Osteoblast (primary cell): Measurements from ENCODE around the gene DPP10. TPM values are rescaled to one million over a fixed set of nuclear protein-coding genes. Genes with fewer than 3 reads are reported as not detected.

ENCODE experiments used
- DNase-seq: peaks from one replicate; pipeline ENCODE4 v3.0.0; 2011; ENCODE audit warnings: low spot score, mixed read lengths; ENCODE audit not compliant: insufficient read length; ENCODE audit errors: missing footprints
- H2AFZ ChIP-seq: 2 replicates; pipeline ENCODE4 v1.6.0; 2011; ENCODE audit warnings: mild to moderate bottlenecking, low read length
- H3K27ac ChIP-seq: 2 replicates; pipeline ENCODE4 v1.5.1; 2011; ENCODE audit warnings: mild to moderate bottlenecking, low read depth, low read length, moderate library complexity
- H3K27me3 ChIP-seq: 2 replicates; pipeline ENCODE4 v1.6.0; 2012; ENCODE audit warnings: mild to moderate bottlenecking, control low read depth, inconsistent platforms, low read length, moderate library complexity; ENCODE audit not compliant: insufficient read depth
- H3K36me3 ChIP-seq: 2 replicates; pipeline ENCODE4 v1.5.1; 2011; ENCODE audit warnings: mild to moderate bottlenecking, low read length, control low read depth, moderate library complexity; ENCODE audit not compliant: insufficient read depth
- H3K4me1 ChIP-seq: 2 replicates; pipeline ENCODE4 v1.5.1; 2011; ENCODE audit warnings: mild to moderate bottlenecking, low read length, control low read depth, moderate library complexity; ENCODE audit not compliant: insufficient read depth
- H3K4me2 ChIP-seq: 2 replicates; pipeline ENCODE4 v1.6.0; 2011; ENCODE audit warnings: mild to moderate bottlenecking, low read length; ENCODE audit not compliant: insufficient read depth
- H3K4me3 ChIP-seq: fragments of 200-600 bp; sonication (generic); 3 replicates; pipeline ENCODE4 v1.5.1; 2012; ENCODE audit warnings: mild to moderate bottlenecking, low read length, inconsistent platforms; ENCODE audit not compliant: insufficient read depth
- H3K79me2 ChIP-seq: 2 replicates; pipeline ENCODE4 v1.6.0; 2012; ENCODE audit warnings: mild to moderate bottlenecking, low read length, control low read depth, inconsistent platforms; ENCODE audit not compliant: insufficient read depth
- H3K9me3 ChIP-seq: 2 replicates; pipeline ENCODE4 v1.5.1; 2011; ENCODE audit warnings: low read depth, low read length, control low read depth
- H4K20me1 ChIP-seq: 2 replicates; pipeline ENCODE4 v1.6.0; 2012; ENCODE audit warnings: mild to moderate bottlenecking, low read length, control low read depth; ENCODE audit not compliant: insufficient read depth
- total RNA-seq: library from RNA; depleted of rRNA; stranded (reverse); fragments of >200 nt; gene quantifications from 2 replicates; pipeline ENCODE4 v1.2.3, GENCODE V29; 2012
- TF ChIP-seq, protein P1 (sequence below): IDR thresholded peaks from 2 replicates; pipeline ENCODE4 v1.5.1; 2011; ENCODE audit warnings: mild to moderate bottlenecking, low read depth, low read length, moderate library complexity; ENCODE audit errors: extremely low read depth

Gene DPP10
- total RNA-seq, 1 donor, result not detected

DNA sequence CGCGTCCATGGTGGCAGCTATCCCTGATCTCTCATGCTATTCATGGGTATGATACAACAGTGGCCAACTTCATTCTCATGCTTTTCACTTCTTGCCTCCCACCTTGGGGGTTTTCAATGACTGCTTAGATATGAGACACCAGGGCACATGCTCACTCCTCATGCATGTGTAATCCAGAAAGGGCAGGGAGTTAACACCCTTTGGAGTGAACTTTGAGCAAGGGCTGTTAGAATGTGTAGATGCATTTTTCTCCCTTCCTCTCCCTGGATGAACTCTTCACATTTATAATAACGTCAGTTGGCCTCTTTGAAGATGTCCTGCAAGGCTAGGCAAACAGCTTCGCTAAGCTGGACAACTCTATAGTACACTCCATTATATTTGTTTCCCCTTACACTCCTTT lies 56.7 kb downstream of the DPP10 start:
- TF ChIP-seq, protein P1, sequence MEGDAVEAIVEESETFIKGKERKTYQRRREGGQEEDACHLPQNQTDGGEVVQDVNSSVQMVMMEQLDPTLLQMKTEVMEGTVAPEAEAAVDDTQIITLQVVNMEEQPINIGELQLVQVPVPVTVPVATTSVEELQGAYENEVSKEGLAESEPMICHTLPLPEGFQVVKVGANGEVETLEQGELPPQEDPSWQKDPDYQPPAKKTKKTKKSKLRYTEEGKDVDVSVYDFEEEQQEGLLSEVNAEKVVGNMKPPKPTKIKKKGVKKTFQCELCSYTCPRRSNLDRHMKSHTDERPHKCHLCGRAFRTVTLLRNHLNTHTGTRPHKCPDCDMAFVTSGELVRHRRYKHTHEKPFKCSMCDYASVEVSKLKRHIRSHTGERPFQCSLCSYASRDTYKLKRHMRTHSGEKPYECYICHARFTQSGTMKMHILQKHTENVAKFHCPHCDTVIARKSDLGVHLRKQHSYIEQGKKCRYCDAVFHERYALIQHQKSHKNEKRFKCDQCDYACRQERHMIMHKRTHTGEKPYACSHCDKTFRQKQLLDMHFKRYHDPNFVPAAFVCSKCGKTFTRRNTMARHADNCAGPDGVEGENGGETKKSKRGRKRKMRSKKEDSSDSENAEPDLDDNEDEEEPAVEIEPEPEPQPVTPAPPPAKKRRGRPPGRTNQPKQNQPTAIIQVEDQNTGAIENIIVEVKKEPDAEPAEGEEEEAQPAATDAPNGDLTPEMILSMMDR, result no peak
- no peak overlapping the region for H2AFZ ChIP-seq

DNA sequence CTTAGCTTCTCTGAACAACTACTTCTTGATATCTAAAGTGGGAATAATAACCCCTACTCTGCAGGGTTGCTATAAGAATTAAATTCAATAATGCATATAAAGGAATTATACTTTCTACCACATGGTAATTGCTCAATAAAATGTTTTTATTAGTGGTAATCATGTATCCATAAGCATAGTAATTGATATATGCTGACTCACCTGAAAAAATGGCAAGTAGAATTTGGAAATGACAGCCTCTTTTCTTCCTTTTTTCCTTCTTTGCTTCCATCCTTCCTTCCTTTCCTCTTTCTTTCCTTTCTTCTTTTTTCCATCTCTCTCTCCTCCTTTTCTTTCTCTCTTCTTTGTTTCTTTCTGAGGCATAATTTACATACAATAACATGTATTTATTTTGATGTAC lies 65.3 kb downstream of the DPP10 start:
- no peak for DNase-seq
- peaks cover 5% of the 10 kb centered on the region for H3K9me3 ChIP-seq
- no peak overlapping the region for H2AFZ ChIP-seq
- H3K27ac ChIP-seq, result no peak overlapping the region
- TF ChIP-seq, protein P1, result no peak
- H3K79me2 ChIP-seq, result no peaks in the 10 kb centered on the region
- no peak overlapping the region for H3K4me2 ChIP-seq
- H3K4me3 ChIP-seq, result no peak overlapping the region
- no peaks in the 10 kb centered on the region for H3K36me3 ChIP-seq
- no peaks in the 10 kb centered on the region for H3K27me3 ChIP-seq
- no peaks in the 10 kb centered on the region for H3K4me1 ChIP-seq
- no peaks in the 10 kb centered on the region for H4K20me1 ChIP-seq

More for the DNA sequence above, 56.7 kb downstream of the DPP10 start:
- H3K27me3 ChIP-seq, result no peaks in the 10 kb centered on the region
- no peak overlapping the region for H3K27ac ChIP-seq
- H3K4me3 ChIP-seq, result no peak overlapping the region
- no peak for DNase-seq
- H3K9me3 ChIP-seq, result no peaks in the 10 kb centered on the region
- no peaks in the 10 kb centered on the region for H4K20me1 ChIP-seq
- H3K36me3 ChIP-seq, result no peaks in the 10 kb centered on the region
- no peaks in the 10 kb centered on the region for H3K4me1 ChIP-seq
- H3K79me2 ChIP-seq, result no peaks in the 10 kb centered on the region
- H3K4me2 ChIP-seq, result no peak overlapping the region

DNA sequence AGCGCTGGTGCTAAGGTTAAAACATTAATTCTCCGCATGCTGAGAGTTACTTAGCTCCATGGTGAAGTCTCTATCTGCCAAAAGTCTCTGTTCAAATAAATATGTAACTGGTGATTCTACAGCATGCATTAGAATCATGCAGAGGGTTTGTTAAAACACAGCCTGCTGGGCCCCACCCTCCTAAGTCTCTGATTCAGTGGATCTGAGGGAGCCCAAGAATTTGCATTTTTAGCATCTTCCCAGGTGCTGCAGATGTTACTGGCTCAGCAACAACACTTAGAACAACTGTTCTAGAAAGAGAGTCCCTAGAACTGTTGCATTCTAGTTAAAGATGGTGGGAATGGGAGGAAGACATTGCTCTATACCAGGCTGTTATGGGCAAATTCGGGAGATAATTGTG lies 73.4 kb downstream of the DPP10 start:
- peaks cover 4% of the 10 kb centered on the region for H3K9me3 ChIP-seq
- H2AFZ ChIP-seq, result no peak overlapping the region
- DNase-seq, result no peak
- no peak overlapping the region for H3K4me2 ChIP-seq
- H3K36me3 ChIP-seq, result no peaks in the 10 kb centered on the region
- no peaks in the 10 kb centered on the region for H3K27me3 ChIP-seq
- TF ChIP-seq, protein P1, result no peak
- H3K4me3 ChIP-seq, result no peak overlapping the region
- no peaks in the 10 kb centered on the region for H3K4me1 ChIP-seq
- no peaks in the 10 kb centered on the region for H4K20me1 ChIP-seq
- H3K79me2 ChIP-seq, result no peaks in the 10 kb centered on the region
- H3K27ac ChIP-seq, result no peak overlapping the region

DNA sequence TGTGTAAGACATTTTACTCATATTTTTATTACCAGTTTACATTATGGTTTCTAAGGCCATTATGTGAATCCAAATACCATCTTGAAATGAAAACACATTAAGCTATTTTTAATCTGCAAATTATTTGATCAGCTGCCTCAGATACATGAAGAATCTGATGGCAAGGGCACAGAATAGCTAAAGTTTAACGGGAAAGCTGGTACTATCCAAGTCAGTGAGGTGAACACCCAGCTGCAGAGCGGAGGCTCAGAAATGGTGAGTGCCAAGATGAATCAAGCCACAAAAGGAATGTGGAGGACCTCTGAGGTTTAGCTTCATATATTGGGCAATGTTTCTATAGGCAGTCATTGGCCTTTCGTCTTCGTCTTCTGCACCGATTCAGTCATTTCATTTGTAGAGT lies 75.1 kb downstream of the DPP10 start:
- no peaks in the 10 kb centered on the region for H3K9me3 ChIP-seq
- no peaks in the 10 kb centered on the region for H3K4me1 ChIP-seq
- no peak for DNase-seq
- H3K4me2 ChIP-seq, result no peak overlapping the region
- H3K27ac ChIP-seq, result no peak overlapping the region
- no peaks in the 10 kb centered on the region for H4K20me1 ChIP-seq
- no peaks in the 10 kb centered on the region for H3K27me3 ChIP-seq
- no peaks in the 10 kb centered on the region for H3K79me2 ChIP-seq
- no peak overlapping the region for H2AFZ ChIP-seq
- no peak overlapping the region for H3K4me3 ChIP-seq
- no peaks in the 10 kb centered on the region for H3K36me3 ChIP-seq
- TF ChIP-seq, protein P1, result no peak
